ENCODE measurements around the gene ZNF570.

The ZNF570 gene

DNA sequence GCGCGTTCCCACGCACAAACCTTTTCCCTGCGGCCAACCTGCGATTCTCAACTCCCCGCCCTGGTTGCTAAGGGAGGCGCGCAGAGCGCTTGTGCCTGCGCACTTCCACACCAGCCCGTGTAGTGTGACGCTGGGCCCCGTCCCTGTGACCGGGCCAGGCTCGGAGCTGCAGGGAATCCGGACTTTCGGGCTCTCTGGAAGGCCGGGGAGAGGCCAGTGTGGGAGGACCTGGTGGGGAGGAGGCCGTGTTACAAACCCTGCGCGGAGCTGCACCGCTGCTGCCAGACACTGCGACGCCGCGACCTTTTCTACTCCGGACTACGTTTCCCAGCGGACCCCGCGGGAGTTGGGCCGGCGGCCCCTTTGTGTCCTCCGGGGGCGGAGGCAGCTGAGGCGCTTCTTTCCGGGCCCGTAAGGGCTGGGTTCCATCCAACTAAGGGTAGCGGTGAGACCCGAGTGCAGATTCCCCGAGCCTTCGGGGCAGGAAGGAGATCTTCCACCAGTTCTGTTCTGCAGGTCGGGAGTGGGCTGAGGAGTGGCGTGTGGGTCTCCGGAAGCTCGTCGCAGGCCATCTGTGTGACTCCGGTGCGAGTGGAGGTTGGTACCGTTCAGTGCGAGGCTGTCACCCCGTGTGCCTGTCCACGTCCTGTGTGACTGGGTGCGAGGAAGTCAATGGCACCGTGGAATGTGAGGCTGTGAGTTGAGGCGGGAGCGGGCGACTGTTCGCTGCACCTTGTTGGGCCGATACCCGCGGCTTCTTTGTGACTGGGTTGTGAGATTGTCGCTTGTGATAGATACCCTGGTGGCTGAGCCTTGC lies at the start of gene ZNF570:
Gene ZNF570 (plus strand): TSS at position 396 of the 817 bp plus-strand sequence. CDS start 999 bp downstream, outside the sequence.
- in situ Hi-C loops (cut with MboI; ENCODE audit: low sequenced_read_pairs), result no loop called here

DNA sequence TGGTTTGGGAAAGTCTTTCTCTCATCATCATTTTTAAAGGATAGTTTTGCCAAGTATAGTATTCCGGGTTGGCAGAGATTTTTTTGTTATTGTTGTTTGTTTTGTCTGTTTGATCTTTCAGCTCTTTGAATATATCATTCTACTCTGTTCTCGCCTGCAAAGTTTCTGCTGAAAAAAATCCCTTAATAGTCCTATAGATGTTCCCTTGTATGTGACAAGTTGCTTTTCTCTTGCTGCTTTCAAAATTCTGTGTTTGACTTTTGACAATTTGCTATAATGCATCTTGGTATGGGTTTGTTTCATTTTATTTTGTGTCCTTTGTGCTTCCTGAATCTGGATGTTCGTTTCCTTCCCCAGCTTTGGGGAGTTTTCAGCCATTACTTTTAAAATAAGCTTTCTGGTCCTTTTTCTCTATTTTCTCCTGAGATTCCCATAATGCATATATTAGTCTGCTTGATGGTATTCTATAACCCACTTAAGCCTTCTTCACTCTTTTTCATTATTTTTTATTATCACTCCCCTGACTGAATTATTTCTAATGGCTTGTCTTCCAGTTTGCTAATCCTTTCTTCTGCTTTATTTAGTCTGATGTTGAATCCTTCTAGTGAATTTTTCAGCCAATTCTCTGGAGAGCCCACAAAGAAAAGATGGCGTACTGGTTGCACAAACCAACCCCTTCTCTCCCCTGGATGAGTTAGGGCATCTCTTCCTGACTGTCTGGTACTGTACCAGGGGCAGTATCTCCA lies 16.5 kb upstream of the ZNF570 start:
- in situ Hi-C loops (cut with MboI; ENCODE audit: low sequenced_read_pairs), result no loop called here

DNA sequence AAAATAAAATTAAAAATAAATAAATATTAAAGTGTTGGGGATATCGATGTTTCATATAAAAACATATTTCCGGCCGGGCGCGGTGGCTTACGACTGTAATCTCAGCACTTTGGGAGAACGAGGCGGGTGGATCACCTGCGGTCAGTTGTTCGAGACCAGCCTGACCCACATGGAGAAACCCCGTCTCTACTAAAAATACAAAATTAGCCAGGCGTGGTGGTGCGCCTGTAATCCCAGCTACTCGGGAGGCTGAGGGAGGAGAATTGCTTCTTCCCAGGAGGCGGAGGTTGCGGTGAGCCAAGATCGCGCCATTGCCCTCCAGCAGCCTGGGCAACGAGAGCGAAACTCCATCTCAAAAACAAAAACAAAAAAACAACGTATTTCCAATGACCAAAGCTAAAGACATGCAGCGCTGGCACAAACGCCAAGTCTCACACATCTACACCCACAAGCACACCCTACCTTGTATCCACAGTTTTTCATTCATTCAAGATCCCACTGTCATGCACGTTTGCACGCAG lies 2.8 kb upstream of the ZNF570 start:
- in situ Hi-C loops (cut with MboI; ENCODE audit: low sequenced_read_pairs), result no loop called here

DNA sequence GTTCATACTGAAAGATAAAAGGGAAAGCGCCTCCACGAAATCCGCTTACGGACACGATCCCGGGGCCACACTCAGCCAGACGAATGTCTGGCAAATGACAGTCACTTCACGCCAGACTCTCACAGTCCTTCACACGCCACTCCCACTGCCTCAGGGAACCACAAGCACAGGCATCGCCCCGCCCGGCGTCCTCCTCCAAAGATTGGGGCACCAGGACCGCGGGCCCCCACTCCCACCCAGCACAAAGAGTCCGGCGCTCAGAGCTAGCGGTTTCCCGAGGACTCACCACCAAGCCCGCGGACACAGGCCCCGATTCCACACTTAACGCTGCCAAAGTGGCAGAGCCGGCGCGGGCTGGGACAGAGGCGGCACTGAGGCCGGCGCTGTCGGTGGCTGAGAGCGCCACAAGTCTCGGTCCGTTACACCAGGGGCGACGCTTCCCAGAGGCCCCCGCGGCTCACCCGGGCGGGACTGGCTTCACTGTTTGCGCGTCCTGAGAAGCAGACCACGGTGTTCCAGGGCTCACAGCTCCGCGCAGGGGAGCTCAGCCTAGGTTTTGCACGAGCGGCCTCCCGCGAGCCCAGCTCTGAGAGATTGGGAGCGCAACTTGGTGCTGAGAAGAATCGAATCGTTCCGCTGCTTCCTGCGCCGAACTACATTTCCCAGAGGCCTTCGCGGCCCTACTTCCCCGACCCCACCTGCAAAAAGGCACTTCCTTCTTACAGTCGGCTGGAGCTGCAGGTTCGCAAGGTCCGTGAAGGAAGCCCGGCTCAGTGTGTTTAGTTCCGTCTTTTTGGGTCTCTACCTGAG lies 2.2 kb upstream of the ZNF570 start, which contains the start of gene ZNF569:
Gene ZNF569 (minus strand): TSS at position 647 of the 810 bp plus-strand sequence. CDS start 22,523 bp downstream, outside the sequence.
- in situ Hi-C loops (cut with MboI; ENCODE audit: low sequenced_read_pairs), result no loop called here

DNA sequence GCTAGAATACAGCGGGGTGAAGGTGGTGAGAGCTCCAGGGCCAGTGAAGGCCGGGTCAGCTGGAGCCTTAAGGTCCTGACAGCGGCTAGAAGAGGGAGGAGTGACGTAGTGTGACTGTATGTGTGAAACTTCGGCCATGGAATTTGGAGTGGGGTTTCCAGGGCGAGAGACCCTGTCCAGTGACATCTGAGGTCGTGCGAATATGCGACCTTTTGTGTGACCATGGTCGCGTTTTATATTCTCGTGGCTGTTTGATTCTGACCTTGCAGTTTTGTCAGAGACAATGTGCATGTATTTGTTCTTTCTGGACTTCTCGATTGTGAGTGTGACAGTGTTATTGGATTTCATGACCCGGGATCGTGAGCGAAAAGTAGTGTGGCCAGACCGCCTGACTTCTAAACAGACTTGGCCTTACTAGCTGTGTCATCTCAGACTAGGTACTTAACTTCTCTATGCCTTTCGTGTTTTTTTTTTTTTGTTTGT lies 1.5 kb upstream of the ZNF570 start:
- in situ Hi-C loops (cut with MboI; ENCODE audit: low sequenced_read_pairs), result no loop called here

DNA sequence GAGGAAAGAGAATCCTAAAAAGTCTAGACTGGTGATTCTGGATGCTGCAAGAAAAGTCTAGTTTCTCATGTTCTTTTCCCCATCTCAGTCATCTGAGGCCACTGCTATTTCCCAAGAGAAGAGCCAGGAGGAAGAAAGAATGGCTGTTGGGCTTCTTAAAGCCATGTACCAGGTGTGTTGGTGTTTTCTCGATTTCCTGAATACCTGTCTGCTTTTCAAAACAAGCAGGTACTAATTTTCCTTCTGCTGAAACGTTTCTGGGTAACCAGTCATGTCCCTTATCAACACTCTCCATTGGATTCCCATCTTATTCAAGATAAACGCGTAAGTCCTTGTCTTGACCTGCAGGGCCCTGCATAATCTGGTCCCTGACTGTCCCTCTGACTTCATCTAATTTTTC lies 1.1 kb downstream of the ZNF570 start:
- in situ Hi-C loops (cut with MboI; ENCODE audit: low sequenced_read_pairs), result no loop called here

DNA sequence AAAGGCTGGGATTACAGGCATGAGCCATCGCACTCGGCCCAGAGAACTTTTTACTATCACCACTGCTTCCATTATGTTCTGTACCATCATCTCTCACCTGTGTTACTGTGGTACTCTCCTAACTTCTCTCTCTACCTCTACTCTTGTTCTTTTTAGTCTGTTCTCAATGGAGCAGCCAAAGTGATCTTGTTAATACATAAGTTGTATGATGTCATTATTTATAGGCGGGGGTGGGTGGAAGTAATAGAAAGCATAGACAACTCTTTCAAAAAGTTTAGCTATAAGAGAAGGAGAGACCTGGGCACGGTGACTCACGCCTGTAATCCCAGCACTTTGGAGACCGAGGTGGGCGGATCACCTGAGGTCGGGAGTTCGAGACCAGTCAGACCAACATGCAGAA lies 3.0 kb downstream of the ZNF570 start:
- in situ Hi-C loops (cut with MboI; ENCODE audit: low sequenced_read_pairs), result no loop called here

DNA sequence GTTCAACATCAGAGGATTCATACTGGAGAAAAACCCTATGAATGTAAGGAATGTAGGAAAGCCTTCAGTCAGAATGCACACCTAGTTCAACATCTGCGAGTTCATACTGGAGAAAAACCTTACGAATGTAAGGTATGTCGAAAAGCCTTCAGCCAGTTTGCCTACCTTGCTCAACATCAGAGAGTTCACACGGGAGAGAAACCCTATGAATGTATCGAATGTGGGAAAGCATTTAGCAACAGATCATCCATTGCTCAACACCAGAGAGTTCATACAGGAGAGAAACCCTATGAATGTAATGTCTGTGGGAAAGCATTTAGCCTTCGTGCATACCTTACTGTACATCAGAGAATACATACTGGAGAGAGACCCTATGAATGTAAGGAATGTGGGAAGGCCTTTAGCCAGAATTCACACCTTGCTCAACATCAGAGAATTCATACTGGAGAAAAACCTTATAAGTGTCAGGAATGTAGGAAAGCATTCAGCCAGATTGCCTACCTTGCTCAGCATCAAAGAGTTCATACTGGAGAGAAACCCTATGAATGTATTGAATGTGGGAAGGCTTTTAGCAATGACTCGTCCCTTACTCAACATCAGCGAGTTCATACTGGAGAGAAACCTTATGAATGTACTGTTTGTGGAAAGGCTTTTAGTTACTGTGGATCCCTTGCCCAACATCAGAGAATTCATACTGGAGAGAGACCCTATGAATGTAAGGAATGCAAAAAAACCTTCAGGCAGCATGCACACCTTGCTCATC lies 15.4 kb downstream of the ZNF570 start:
- in situ Hi-C loops (cut with MboI; ENCODE audit: low sequenced_read_pairs), result no loop called here

DNA sequence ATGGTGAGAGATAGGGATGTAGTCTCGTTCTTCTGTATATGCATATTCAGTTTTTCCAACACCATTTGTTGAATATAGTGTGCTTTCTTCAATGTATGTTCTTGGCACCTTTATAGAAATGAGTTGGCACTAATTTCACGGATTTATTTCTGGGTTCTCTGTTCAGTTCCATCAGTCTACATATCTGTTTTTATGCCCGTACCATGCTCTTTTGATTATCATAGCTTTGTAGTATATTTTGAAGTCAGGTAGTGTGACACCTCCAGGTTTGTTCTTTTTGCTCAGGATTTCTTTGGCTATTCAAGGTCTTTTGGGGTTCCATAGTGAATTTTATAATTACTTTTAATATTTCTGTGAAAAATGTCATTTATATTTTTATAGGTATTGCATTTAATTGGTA lies 23.1 kb downstream of the ZNF570 start:
- in situ Hi-C loops (cut with MboI; ENCODE audit: low sequenced_read_pairs), result no loop called here

DNA sequence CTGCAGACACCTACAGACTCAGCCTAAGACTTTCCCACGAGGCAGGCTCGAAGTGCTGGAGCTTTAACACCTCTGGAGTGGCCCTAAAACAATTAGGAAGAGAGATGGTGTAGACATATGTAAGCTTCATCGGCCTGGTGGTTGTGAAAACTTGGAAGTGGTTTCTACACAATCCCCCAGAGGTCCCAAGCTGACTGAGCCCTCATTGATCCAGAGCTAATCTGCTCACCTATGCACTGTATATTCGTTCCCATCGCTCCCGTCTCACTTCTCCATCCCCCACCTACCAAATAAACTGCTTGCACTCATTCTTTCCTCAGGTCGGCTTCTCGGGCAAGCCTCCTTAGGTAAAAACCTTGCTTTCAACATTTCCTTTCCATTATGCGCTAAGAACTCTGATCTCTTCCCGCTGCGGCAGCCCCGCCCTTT lies 36.8 kb downstream of the ZNF570 start:
- in situ Hi-C loops (cut with MboI; ENCODE audit: low sequenced_read_pairs), result no loop called here

DNA sequence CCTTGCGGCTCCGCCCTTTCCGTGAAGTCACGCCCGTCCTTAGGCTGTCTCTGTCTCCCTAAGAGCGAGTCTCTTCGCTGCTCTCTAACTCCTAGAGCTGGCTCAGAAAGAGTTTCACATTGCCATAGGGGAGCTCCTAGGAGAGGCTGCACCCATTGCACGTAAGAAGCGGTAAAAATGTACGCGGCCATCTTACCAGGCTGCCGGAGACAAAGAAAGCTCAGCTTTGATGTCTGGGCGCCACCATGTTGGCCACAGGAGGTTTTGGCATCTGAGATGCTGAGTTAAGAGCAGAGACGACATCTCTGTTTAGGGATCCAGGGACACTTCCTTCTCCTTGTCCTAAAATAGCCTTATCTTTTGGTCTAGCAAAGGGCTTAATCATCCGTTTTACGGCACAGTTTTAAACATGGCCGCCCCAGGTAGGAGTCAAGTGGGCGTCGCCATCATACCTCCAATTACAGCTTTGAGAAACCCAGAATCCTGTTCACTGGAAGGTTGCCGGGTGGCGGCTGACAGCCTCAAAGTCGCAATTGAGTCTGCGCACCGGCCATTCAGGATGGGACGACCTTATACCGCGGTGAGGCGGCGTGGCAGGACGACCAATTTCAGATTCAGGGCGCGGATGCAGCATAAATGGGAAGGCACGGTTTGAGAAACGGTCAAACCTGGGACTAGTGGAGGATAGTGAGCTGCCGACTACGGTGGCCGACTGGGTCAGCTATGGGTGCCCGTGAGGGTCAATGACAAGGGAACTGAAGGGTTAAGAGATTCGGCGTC lies 37.4 kb downstream of the ZNF570 start, which contains the start of gene ZNF793:
Gene ZNF793 (plus strand): TSS at position 553 of the 780 bp plus-strand sequence. CDS start 16,501 bp downstream, outside the sequence.
- in situ Hi-C loops (cut with MboI; ENCODE audit: low sequenced_read_pairs), result no loop called here

DNA sequence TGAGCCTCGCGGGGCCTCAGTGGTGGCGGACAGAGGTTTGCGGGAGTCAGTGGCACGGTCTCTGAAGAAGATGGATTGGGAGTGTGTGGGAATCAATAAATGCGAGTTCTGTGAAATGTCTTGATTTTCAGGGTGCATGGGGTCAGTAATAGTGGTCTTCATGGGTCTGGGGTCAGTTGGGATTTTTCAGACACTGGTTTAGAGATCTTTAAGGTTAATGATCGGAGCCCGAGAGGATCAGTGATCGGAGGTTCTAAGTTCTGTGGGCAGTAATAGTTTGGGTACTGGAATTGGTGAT lies 38.0 kb downstream of the ZNF570 start:
- in situ Hi-C loops (cut with MboI; ENCODE audit: low sequenced_read_pairs), result no loop called here

DNA sequence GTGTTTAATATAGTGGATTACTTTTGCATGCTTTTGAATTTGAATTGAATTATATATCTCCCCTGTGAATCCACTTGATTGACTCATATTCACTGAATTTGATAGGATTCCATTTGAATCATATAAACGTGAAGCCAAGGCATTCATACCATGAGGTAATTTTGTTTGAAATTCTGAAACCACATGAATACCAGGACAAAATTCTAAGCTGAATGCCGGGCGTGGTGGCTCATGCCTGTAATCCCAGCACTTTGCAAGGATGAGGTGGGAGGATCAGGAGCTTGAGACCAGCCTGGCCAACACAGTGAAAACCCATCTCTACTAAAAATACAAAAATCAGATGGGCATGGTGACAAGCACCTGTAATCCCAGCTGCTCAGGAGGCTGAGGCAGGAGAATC lies 42.0 kb downstream of the ZNF570 start:
- in situ Hi-C loops (cut with MboI; ENCODE audit: low sequenced_read_pairs), result no loop called here

DNA sequence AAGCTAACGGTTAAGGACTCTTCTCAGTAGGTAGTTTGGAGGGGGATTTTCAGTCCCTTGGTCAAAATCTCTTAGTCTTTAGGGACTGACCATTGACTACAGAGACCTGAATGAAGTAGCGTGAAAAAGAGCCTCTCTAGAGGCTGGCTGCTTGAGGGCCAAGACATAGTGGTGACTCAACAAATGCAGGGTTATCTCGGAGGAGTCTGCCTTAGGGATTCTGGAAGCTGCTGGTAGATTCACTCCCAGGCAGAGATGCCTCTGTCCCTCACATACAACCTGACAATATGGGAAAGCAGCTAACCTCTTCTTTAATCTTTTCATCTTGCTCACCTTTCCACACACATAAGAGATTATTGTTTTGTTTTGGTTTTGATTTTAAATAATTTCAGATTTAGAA lies 42.7 kb downstream of the ZNF570 start:
- in situ Hi-C loops (cut with MboI; ENCODE audit: low sequenced_read_pairs), result no loop called here

DNA sequence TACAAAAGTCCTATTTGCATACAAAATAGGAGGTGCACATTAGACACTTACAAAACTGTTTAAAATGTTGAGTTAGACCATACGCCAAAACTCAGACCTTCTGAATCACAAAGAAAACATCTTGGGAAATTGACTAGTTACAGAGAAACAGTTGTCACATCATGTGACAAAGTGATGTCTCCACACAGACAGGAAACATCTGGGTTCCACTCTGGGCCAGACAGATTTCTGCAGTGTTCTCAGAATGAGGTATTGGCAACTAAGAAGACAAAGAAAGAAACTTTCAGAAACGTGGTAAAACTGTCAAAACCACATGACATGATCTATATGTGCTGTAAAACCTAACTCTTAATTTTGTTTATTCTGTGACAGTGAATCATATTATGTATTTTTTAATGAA lies 44.2 kb downstream of the ZNF570 start:
- in situ Hi-C loops (cut with MboI; ENCODE audit: low sequenced_read_pairs), result no loop called here

DNA sequence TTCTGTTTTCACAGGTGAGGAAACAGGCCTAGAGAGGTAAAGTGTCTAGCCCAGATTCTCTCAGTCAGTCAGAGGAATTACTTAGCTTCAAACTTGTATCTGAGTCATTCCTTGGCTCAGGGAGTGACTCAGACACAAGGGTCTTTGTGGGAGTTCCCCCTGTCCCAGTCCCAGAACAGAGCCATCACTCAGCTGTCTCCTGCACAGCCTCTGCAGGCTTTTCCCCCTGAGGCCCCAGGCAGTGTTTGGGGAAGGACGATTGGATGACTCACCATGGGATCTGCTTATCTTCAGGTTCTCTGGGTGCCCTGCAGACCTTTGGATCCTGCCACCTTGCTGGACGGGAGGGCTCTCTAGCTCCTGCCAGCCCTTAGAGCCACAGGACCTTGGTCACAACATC lies 50.7 kb downstream of the ZNF570 start:
- in situ Hi-C loops (cut with MboI; ENCODE audit: low sequenced_read_pairs), result no loop called here

DNA sequence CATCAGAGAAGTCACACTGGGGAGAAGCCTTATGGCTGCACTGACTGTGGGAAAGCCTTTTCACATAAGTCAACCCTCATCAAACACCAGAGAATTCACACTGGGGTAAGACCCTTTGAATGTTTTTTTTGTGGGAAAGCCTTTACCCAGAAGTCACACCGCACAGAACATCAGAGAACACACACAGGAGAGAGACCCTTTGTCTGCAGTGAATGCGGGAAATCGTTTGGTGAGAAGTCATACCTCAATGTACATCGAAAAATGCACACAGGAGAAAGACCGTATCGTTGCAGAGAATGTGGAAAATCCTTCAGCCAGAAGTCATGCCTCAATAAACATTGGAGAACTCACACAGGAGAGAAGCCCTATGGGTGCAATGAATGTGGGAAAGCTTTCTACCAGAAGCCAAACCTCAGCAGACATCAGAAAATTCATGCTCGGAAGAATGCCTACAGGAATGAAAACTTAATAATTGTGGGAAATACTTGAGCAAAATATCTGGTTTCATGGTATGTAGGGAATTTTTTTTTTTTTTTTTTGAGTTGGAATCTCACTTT lies 68.3 kb downstream of the ZNF570 start:
- in situ Hi-C loops (cut with MboI; ENCODE audit: low sequenced_read_pairs), result no loop called here

Measured in hTERT RPE-1 (cell line).